Fibroblast of upper back skin (primary cell): Measurements from ENCODE around the gene TYR.
"Not testable (repeated sequence)": the region's sequence is repeated elsewhere in the genome, so short reads cannot be mapped to it uniquely, and the experiment has no call there.

Source experiments
- DNase-seq: peaks from one replicate; pipeline ENCODE4 v3.0.0-alpha.2; 2013

TYR gene

DNA sequence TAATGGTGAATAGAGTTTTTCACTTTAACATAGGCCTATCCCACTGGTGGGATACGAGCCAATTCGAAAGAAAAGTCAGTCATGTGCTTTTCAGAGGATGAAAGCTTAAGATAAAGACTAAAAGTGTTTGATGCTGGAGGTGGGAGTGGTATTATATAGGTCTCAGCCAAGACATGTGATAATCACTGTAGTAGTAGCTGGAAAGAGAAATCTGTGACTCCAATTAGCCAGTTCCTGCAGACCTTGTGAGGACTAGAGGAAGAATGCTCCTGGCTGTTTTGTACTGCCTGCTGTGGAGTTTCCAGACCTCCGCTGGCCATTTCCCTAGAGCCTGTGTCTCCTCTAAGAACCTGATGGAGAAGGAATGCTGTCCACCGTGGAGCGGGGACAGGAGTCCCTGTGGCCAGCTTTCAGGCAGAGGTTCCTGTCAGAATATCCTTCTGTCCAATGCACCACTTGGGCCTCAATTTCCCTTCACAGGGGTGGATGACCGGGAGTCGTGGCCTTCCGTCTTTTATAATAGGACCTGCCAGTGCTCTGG is at the start of gene TYR:
TYR (plus strand) TSS at position 185 of the 541 bp plus-strand sequence; CDS start at position 264, 79 bp downstream.
- DNase-seq: no peak

GRCh38 chr11:89136606-89137005 is 41.1 kb upstream of the TYR start:
- no peak for DNase-seq

DNA sequence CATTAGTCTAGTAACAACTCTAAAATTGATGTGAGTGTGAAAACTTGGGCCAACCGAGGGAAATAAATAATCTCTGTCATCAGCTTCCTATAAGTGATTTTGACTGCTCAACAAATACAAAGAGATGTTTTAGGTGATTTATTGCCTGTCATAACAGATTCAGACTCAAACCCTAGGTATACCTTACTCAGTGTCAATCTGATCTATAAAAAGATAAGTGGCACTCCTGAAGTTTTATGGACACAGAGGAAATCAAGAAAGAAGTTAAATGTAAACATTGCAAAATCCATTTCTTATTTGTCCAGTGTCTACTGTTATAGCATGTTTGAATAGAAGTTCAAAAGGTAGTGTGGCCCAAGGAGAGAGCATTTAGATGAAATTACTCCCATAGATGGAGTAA is 30.4 kb upstream of the TYR start:
- no peak for DNase-seq

DNA sequence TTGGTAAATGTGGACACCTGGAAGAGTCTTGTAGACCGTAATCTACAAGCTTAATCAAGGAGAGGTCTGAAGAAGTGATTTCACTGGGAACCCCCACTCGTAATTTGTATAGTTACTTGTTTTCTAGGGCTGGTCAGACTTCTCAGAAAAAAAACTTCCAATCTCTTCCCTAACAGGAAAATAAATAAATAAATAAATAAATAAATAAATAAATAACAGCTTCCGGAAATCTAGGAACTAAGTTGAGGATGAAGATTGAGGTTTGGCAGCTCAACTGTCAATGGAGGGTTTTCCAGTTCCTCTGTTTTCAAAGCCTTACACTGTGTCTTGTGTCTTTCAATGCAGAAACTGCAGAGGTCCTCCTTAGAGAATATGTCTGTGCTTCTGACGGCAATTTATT is 17.7 kb upstream of the TYR start:
- DNase-seq: no peak

- DNase-seq: no peak
These were observed 15.7 kb upstream of the TYR start for GRCh38 chr11:89161949-89162348.

GRCh38 chr11:89163686-89164085 is 14.0 kb upstream of the TYR start:
- DNase-seq: no peak

DNA sequence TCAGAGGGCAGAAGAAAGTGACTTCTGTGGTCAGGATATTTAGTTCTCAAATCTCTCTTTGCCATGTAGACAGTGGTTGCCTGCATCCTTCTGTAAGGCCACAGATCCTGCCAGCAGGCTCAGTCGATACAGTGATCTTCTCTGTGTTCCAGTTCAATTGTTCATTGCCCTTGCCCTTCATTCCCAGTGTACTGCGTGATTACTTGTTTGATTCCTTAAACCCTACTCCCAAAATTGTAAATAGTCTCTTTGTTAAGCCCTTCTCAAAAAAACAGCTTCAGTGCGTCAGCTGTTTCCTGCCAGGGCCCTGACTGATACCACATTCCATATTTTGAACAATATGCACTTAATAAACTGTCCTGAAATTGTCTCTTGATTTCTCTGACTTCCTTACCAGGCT is 9.3 kb upstream of the TYR start:
- no peak for DNase-seq

- DNase-seq: peak; percentile 3
These were observed 1.9 kb upstream of the TYR start for GRCh38 chr11:89175796-89176195.

DNA sequence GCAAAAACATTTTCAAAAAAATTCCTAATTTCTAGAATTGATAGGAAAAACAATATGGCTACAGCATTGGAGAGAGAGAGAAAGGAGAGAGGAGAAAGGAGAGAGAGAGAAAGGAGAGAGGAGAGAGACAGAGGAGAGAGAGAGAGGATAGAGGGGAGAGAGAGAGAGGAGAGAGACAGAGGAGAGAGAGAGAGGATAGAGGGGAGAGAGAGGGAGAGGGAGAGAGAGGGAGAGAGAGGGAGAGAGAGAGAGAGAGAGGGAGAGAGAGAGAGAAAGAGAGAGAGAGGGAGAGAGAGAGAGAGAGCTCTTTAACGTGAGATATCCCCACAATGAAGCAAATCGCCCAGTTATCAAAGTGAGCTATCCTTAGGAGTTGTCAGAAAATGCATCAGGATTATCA is 737 bp upstream of the TYR start:
- no peak for DNase-seq

DNA sequence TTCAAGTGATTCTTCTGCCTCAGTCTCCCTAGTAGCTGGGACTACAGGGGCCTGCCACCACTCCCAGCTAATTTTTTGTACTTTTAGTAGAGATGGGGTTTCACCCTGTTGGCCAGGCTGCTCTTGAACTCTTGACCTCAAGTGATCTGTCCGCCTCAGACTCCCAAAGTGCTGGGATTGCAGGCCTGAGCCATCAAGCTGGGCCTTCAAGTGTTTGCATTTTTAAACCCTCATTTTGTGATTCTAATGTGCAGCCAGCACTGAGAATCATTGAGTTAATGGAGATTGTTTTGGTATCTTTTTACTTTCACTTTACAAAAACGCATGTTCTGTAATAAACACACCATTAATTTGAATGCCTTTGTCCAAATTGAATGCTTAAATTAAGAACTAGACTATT is 3.4 kb downstream of the TYR start:
- no peak for DNase-seq

GRCh38 chr11:89182773-89183518 is 5.3 kb downstream of the TYR start:
- DNase-seq: peak; percentile 20

DNA sequence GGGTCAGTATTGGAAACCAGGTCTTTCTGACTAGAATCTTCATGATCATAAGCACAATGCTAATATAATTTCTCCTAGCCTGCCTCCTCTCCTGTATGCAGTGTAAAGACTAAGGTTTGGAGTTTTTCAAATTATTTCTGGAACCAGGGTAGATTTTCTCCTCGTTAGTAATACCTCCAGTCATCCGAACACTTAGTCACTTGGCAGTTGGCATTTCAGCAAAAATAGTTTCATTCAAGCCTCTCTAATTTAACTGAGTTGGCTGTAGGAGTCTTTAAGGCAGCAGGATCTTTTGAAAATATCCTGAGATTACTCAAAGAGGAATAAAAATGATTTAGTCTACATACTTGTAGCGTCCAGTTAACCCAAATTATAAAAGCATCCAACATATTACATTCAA is 6.3 kb downstream of the TYR start:
- DNase-seq: peak; percentile 3

GRCh38 chr11:89189776-89190175 is 12.1 kb downstream of the TYR start:
- DNase-seq: no peak

DNA sequence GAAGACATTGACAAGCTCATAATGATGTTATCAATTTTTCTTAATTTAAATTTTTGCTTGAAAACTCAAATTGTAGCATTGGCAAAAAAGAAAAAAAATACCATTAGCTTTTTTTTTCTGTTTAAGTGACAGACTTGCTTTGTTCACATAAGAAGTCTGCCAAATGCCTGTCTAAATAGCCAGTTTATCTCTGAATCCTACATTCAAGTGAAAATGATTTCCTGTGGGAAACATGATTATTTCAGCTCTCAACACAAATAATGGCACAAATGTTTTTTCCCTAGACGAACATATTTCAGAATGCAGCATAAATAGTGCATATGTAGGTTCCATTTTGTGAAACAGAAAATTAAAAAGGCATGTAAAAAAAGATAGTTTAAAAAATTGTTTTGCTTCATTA is 23.5 kb downstream of the TYR start:
- no peak for DNase-seq

DNA sequence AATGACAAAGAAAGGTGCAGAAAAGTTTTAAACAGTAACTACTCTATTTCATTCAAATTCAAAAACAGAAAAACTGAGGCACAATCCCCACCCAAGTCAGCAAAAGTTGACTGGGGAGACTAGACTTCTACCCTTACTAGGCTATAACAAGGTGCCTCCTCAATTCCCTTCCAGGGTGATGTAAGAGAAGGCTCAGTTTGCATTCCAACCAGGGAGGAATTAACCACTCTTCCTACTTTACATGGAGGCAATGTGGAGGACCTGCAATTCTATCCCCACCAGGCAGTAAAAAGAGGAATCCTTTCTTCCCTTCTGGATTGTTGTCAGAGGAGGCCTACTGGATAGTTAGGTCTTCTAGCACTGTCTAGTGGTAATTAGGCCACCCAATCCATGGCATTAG is 26.1 kb downstream of the TYR start:
- no peak for DNase-seq

DNA sequence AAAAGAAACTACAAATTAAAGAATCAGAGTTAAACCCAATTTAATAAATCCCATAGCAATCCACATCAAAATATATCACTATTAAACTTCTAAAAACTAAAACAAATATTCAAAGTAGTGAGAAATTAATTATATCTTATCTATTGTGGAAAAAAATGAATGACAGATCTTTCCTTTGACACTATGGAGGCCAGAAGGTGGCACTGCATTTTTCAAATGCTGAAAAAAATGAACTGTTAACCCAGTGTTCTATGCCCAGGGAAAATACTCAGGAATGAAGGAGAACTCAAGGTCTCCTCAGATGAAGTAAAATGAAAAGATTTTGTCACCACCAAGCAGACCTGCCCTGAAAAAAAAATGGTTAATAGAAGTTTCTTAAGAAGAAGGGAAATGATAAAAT is 27.7 kb downstream of the TYR start:
- no peak for DNase-seq

DNA sequence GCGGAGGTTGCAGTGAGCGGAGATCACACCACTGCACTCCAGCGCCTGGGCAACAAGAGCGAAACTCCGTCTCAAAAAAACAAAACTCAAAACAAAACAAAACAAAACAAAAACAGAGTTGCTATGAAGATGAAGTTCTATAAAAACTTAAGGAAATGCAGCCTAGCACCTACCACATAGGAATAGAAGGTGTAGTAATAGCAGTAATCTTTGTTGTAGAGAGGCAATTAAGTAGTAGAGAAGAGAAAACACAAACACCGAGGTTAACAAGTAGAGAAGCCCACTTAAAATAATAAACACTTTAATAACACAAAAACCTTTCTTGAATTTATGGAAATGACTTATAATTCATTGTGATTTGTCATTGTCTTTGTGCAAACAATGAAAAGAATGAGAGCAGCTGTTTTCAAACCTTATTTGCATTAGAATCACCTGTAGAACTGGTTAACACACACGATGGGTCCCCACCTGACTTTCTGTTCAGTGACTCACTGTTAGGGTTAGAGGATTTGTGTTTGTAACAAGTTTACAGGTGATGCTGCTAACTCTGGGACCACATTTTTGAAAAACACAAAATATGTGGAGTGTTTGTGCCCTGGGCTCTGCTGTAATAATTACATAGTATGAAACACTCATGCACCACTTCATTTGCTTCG is 43.1 kb downstream of the TYR start:
- no peak for DNase-seq

DNA sequence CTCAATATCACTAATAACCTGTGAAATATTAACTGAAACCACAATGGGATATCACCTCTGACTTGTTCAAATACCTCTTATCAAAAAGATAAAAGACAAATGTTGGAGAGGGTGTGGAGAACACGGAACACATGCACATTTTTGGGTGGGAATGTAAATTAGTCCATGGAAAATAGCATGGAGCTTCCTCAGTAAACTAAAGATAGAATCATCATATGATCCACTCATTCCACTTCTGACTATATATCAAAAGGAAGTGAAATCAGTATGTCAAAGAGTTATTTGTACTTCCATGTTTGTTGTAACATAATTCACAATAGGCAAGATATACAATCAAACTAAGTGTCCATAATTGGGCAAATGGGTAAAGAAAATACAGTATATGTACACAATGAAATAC is 57.4 kb downstream of the TYR start:
- DNase-seq: no peak

DNA sequence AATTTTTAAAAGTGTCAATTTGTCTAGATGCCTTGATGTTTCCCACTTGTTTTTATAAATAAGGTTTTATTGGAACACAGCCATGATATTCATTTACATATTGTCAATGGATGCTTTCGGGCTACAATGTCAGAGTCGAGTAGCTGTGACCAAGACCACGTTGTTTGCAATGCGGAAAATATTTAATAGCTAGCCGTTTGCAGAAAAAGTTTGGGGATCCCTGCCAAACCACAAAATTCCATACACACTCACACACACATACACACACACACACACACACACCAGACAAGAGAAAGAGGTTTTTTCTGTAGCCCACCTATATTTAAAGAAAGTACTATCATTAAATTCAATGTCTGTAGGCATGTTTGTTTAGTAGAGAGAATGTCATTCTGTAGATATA is 58.3 kb downstream of the TYR start:
- DNase-seq: peak; percentile 8

DNA sequence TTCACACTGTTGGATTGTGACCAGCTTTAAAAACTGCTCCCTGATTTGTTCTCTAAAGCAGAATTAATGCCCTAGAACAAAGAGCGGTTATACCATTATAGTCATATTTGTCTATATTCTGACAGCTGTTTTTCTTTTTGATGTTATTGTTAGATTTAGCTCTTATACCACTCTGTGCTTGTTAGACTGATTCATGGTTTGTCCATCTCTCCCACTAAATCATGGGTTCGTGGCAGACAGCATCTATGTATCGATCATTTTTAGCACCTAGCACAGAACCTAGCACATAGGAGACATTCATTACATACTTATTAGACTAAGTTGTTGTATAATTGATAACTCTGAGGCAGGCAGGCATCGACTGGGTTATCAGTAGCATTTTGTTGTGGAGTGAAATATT is 69.3 kb downstream of the TYR start:
- DNase-seq: not testable (repeated sequence)

DNA sequence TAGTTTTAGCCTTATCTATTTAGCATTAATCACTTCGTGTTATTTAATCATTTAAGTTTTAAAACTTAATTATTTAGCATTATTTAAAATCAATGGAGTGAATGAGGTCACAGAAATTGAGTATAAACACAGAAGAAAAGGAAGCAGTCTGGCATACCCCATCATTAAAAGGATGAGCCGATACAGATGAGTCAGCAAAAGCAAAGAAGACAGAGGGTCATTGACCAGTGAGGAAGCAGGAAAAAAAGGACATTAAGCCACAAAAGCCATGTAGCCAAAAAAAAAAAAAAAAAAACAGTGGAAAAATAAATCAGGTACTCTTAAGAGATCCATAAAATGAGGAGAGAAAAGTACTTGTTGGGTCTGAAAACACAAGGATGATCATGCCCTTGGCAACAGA is 71.5 kb downstream of the TYR start:
- DNase-seq: no peak

- DNase-seq: not testable (repeated sequence)
These were observed 83.8 kb downstream of the TYR start for GRCh38 chr11:89261483-89261882.

DNA sequence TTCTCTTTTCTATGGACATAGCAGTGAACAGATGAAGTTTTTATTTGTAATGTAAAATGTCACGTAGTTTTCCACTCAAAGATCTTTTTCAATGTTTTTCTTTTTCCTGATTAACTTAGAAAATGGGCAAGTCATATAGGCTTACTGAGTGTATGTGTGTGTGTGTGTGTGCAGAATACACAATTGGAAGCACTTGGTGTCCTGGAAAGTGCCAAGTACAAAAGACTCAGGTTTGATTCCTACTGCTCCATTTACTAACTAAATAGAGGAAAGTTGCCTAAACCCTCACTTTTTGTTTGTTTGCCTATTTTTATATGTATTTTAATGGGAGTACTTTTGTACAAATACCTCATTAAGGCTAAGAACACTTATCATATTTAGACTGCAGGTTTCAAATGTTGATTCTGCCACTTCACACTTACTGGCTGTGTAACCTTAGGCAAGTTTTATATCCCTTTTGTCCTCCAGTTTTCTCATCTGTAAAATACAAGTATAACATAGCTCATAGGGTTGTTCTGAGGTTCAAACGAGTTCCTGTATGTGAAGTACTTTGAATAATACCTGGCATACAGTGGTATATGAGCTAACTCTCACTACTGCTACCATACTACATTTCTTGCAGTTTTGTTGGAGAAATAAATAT is 90.1 kb downstream of the TYR start:
- no peak for DNase-seq

DNA sequence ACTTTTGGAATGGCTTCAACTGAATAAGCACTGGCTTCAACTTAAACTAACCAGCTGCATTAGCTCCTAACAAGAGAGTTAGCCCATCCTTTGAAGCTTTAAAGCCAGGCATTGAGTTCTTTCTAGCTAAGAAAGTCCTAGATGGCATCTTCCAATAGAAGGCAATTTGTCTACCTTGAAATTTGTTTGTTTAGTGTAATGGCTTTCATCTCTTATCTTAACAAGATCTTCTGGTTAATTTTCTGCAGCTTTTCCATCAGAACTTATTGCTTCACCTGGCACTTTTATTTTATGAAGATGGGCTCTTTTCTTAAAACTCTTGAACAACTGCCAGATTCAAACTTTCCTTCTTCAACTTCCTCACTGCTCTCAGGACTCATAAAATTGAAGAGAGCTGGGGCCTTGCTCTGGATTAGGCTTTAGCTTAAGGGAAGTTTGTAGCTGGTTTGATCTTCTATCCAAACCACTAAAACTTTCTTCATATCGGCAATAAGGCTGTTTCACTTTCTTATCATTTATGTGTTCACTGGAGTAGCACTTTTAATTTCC is 94.9 kb downstream of the TYR start:
- not testable (repeated sequence) for DNase-seq
